ENCODE data around the gene PPM1H. TPM values are rescaled to one million over a fixed set of nuclear protein-coding genes. Genes with fewer than 3 reads are reported as not detected.

PPM1H gene
- total RNA-seq, 4 donors from 2014 or later: 0.46 to 3.4 (median 1.3) TPM

- Histone ChIP-seq H3K4me3 (no peak overlapping the region), H3K36me3 (no peaks in the 10 kb centered on the region), H3K27me3 (no peaks in the 10 kb centered on the region), H3K27ac (no peak overlapping the region), H3K9me3 (no peaks in the 10 kb centered on the region), H3K4me1 (peaks cover 0 to 27% of the 10 kb centered on the region in 2 donors)
- in situ Hi-C loops (cut with MboI; ENCODE audit: low sequenced_read_pairs in 4 of 4) (no loop called here), intact Hi-C loops (cut with DNase I; ENCODE audit: low total_unique reads) (no loop called here)
- DNase-seq (no peak), ATAC-seq (no peak)
- no peak for TF ChIP-seq CTCF (IDR thresholded peaks at IDR 0.05 in 4 of 5, conservative IDR thresholded peaks at IDR 0.05 in 1 of 5)
- TF ChIP-seq POLR2A (IDR thresholded peaks at IDR 0.05): no peak
Observed at GRCh38 chr12:62846491-62846890, 88.5 kb downstream of the PPM1H start.

- intact Hi-C loops (cut with DNase I; ENCODE audit: low total_unique reads): no loop called here
- no peak for TF ChIP-seq POLR2A (IDR thresholded peaks at IDR 0.05)
- TF ChIP-seq CTCF (IDR thresholded peaks at IDR 0.05 in 4 of 5, conservative IDR thresholded peaks at IDR 0.05 in 1 of 5): no peak
- in situ Hi-C loops (cut with MboI; ENCODE audit: low sequenced_read_pairs in 4 of 4): no loop called here
- Histone ChIP-seq H3K27me3 (no peaks in the 10 kb centered on the region), H3K4me1 (peaks cover 0 to 27% of the 10 kb centered on the region in 2 donors), H3K9me3 (no peaks in the 10 kb centered on the region), H3K27ac (no peak overlapping the region), H3K36me3 (no peaks in the 10 kb centered on the region), H3K4me3 (no peak overlapping the region)
- ATAC-seq (no peak), DNase-seq (no peak)
Observed at GRCh38 chr12:62844915-62845314, 90.0 kb downstream of the PPM1H start.

GRCh38 chr12:62843716-62844115 lies 91.2 kb downstream of the PPM1H start:
- Histone ChIP-seq H3K9me3 (no peaks in the 10 kb centered on the region), H3K4me1 (peaks cover 0 to 25% of the 10 kb centered on the region in 2 donors), H3K27me3 (no peaks in the 10 kb centered on the region), H3K27ac (no peak overlapping the region), H3K4me3 (no peak overlapping the region), H3K36me3 (no peaks in the 10 kb centered on the region)
- DNase-seq (no peak), ATAC-seq (no peak)
- in situ Hi-C loops (cut with MboI; ENCODE audit: low sequenced_read_pairs in 4 of 4): no loop called here
- TF ChIP-seq POLR2A (IDR thresholded peaks at IDR 0.05): no peak
- no peak for TF ChIP-seq CTCF (IDR thresholded peaks at IDR 0.05 in 4 of 5, conservative IDR thresholded peaks at IDR 0.05 in 1 of 5)
- intact Hi-C loops (cut with DNase I; ENCODE audit: low total_unique reads): no loop called here

- intact Hi-C loops (cut with DNase I; ENCODE audit: low total_unique reads) (no loop called here), in situ Hi-C loops (cut with MboI; ENCODE audit: low sequenced_read_pairs in 4 of 4) (no loop called here)
- Histone ChIP-seq H3K4me1 (peaks cover 0 to 9% of the 10 kb centered on the region in 2 donors), H3K27ac (no peak overlapping the region), H3K4me3 (no peak overlapping the region), H3K36me3 (no peaks in the 10 kb centered on the region), H3K27me3 (no peaks in the 10 kb centered on the region), H3K9me3 (no peaks in the 10 kb centered on the region)
- TF ChIP-seq POLR2A (IDR thresholded peaks at IDR 0.05): no peak
- no peak for TF ChIP-seq CTCF (IDR thresholded peaks at IDR 0.05 in 4 of 5, conservative IDR thresholded peaks at IDR 0.05 in 1 of 5)
- no peak for DNase-seq
- ATAC-seq: no peak
Observed at GRCh38 chr12:62841846-62842245, 93.1 kb downstream of the PPM1H start.

- TF ChIP-seq CTCF (IDR thresholded peaks at IDR 0.05 in 4 of 5, conservative IDR thresholded peaks at IDR 0.05 in 1 of 5): no peak
- TF ChIP-seq POLR2A (IDR thresholded peaks at IDR 0.05): no peak
- H3K27ac ChIP-seq: no peak overlapping the region
- H3K4me3 ChIP-seq: no peak overlapping the region
- H3K36me3 ChIP-seq: no peaks in the 10 kb centered on the region
- in situ Hi-C loops (cut with MboI; ENCODE audit: low sequenced_read_pairs in 4 of 4): no loop called here
- H3K4me1 ChIP-seq: peaks cover 0 to 9% of the 10 kb centered on the region in 2 donors
- no peaks in the 10 kb centered on the region for H3K9me3 ChIP-seq
- intact Hi-C loops (cut with DNase I; ENCODE audit: low total_unique reads): no loop called here
- DNase-seq (no peak), ATAC-seq (no peak)
- H3K27me3 ChIP-seq: no peaks in the 10 kb centered on the region
Observed at GRCh38 chr12:62840806-62841205, 94.1 kb downstream of the PPM1H start.

All from gastrocnemius medialis (tissue), 4 donors.